Measurements from ENCODE around the gene WDR70.

The WDR70 gene

DNA sequence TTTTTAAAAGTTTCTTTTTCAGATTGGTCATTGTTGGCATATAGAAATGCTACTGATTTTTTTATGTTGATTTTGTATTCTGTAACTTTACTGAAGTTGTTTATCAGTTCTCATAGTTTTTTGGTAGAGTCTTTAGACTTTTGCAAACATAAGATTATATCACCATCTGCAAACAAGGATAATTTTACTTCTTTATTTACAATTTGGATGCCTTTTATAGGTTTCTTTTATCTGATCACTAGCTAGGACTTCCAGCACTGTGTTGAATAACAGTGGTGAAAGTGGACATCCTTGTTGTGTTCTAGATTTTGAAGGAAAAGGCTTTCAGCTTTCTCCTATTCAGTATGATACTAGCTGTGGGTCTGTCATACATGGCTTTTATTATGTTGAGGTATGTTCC is 170.3 kb downstream of the WDR70 start:
- no peaks in the 10 kb centered on the region for H3K9me3 ChIP-seq (replicated peaks in 1 of 2; ENCODE audit: control insufficient read depth in 2 of 2, insufficient read depth in 1 of 2, low read depth in 1 of 2, low read length in 2 of 2)
- no peak overlapping the region for H3K9ac ChIP-seq (ENCODE audit: low read depth, low read length, poor library complexity)
- H2AFZ ChIP-seq (ENCODE audit: low read length) = no peak overlapping the region
- H3K27ac ChIP-seq (replicated peaks; ENCODE audit: low read length) = no peak overlapping the region
- H3K4me3 ChIP-seq (ENCODE audit: low read length in 2 of 2) = no peak overlapping the region
- H4K8ac ChIP-seq (ENCODE audit: low read depth, low read length) = no peak overlapping the region
- peaks cover 3 to 4% of the 10 kb centered on the region in 2 donors for H3K4me1 ChIP-seq (ENCODE audit: control insufficient read depth in 2 of 2, insufficient read depth in 1 of 2, low read depth in 1 of 2, low read length in 2 of 2)
- no peak for DNase-seq (ENCODE audit: low spot score)
- H3K23ac ChIP-seq (ENCODE audit: low read depth, low read length, poor library complexity) = no peak overlapping the region
- no peaks in the 10 kb centered on the region for H3K36me3 ChIP-seq (replicated peaks in 1 of 2; ENCODE audit: control insufficient read depth in 2 of 2, insufficient read depth in 2 of 2, low read length in 2 of 2)
- H3K14ac ChIP-seq (ENCODE audit: low read length) = no peak overlapping the region
- H3K27me3 ChIP-seq (ENCODE audit: control insufficient read depth in 3 of 3, insufficient read depth in 3 of 3, low read depth in 1 of 3, low read length in 3 of 3) = no peaks in the 10 kb centered on the region
- H4K91ac ChIP-seq (ENCODE audit: low read depth, low read length, poor library complexity) = no peak overlapping the region
- no peak overlapping the region for H3K4me2 ChIP-seq (ENCODE audit: insufficient read depth, low read length, poor library complexity, severe bottlenecking)
- H2BK120ac ChIP-seq (ENCODE audit: low read depth, low read length) = no peak overlapping the region
- H3K18ac ChIP-seq (ENCODE audit: low read length) = no peak overlapping the region
- no peak overlapping the region for H3K4ac ChIP-seq (ENCODE audit: low read length)
- no peak overlapping the region for H2BK15ac ChIP-seq (ENCODE audit: low read length)
- H3K79me1 ChIP-seq (ENCODE audit: low read depth, low read length) = peaks cover under 1% of the 10 kb centered on the region
- H2BK12ac ChIP-seq (ENCODE audit: low read length) = no peak overlapping the region
- H2AK5ac ChIP-seq (ENCODE audit: low read depth, low read length) = no peak overlapping the region
- H2BK5ac ChIP-seq (ENCODE audit: low read length) = no peak overlapping the region

DNA sequence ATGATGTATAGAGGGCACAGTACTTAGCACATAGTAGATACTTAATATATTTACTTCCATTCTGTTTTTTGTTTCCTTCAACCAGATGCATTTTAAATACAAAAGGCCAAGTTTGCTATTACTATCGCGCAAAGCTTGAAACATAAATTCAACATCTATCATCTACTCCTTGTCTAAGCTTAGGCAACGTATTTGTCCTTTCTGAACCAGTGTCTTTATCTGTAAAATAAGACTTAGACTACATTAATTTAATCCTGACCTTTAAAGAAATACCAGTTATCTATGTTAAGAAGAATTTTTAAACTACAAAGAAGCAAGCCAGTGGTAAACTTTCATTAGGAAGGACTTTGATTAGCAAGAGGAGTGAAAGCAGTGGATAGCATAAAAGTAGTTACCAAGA is 173.0 kb downstream of the WDR70 start:
- Histone ChIP-seq H3K9me3 (replicated peaks in 1 of 2; ENCODE audit: control insufficient read depth in 2 of 2, insufficient read depth in 1 of 2, low read depth in 1 of 2, low read length in 2 of 2) (no peaks in the 10 kb centered on the region), H3K4ac (ENCODE audit: low read length) (no peak overlapping the region), H2BK15ac (ENCODE audit: low read length) (no peak overlapping the region), H3K9ac (ENCODE audit: low read depth, low read length, poor library complexity) (no peak overlapping the region), H3K4me1 (ENCODE audit: control insufficient read depth in 2 of 2, insufficient read depth in 1 of 2, low read depth in 1 of 2, low read length in 2 of 2) (peaks cover 3 to 4% of the 10 kb centered on the region in 2 donors), H2BK5ac (ENCODE audit: low read length) (no peak overlapping the region), H3K4me3 (ENCODE audit: low read length in 2 of 2) (no peak overlapping the region), H2AK5ac (ENCODE audit: low read depth, low read length) (no peak overlapping the region), H3K14ac (ENCODE audit: low read length) (no peak overlapping the region), H3K27me3 (ENCODE audit: control insufficient read depth in 3 of 3, insufficient read depth in 3 of 3, low read depth in 1 of 3, low read length in 3 of 3) (no peaks in the 10 kb centered on the region), H4K8ac (ENCODE audit: low read depth, low read length) (no peak overlapping the region), H2BK12ac (ENCODE audit: low read length) (no peak overlapping the region), H3K23ac (ENCODE audit: low read depth, low read length, poor library complexity) (no peak overlapping the region), H3K18ac (ENCODE audit: low read length) (no peak overlapping the region), H3K4me2 (ENCODE audit: insufficient read depth, low read length, poor library complexity, severe bottlenecking) (no peak overlapping the region), H2AFZ (ENCODE audit: low read length) (no peak overlapping the region), H4K91ac (ENCODE audit: low read depth, low read length, poor library complexity) (no peak overlapping the region), H3K27ac (replicated peaks; ENCODE audit: low read length) (no peak overlapping the region), H3K36me3 (replicated peaks in 1 of 2; ENCODE audit: control insufficient read depth in 2 of 2, insufficient read depth in 2 of 2, low read length in 2 of 2) (no peaks in the 10 kb centered on the region), H3K79me1 (ENCODE audit: low read depth, low read length) (peaks cover 2% of the 10 kb centered on the region), H2BK120ac (ENCODE audit: low read depth, low read length) (no peak overlapping the region)
- WGBS, 2 donors (ENCODE audit: extremely low coverage in 2 of 2, insufficient read length in 2 of 2, insufficient replicate concordance in 1 of 2) = no CpG with 5 or more reads among the region's 3 CpGs
- DNase-seq (ENCODE audit: low spot score) = no peak

DNA sequence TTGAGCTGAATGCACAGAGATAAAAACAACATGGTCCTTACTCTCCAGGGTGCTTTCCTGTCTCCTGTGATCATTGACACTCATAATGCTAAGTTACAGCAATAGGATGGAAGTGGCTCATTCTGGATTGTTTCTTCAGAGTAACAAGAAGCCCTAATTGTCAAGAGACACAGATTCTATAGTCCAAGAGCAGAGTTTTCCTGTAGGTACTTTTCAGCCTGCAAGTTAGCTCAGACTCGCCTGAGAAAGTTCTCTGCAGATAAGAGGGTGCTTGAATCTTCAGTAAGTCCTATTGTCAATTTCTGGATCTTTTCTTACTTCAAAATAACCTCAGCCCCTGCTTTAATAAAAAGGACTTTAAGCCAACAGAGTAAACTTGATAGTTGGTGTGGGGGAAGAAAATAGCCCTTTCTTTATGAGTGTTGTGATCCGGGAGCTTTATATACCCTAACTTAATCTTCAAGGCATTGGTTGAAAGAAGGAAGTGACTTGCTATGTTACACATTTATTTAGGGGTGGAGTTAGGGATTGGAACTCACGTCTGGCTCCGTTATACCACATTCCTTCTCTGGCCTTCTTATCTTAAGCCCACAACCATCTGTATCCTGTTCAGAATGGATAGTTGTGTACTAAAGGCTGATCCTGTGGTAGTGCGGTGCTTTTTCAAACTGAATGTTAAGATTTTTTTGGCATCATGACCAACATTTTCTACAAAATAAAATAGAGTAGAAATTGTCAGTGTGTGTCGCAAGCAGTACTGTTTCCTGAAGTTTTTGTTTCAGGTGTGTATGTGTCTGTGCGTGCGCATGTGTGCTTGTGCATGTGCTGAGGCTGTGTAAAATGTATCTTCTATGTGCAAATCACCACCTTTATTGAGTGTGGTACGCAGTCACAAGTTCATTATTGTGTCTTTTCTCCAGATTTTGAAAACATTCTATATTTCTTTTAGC is 173.9 kb downstream of the WDR70 start:
- H3K36me3 ChIP-seq (replicated peaks in 1 of 2; ENCODE audit: control insufficient read depth in 2 of 2, insufficient read depth in 2 of 2, low read length in 2 of 2) = no peaks in the 10 kb centered on the region
- H2BK12ac ChIP-seq (ENCODE audit: low read length) = no peak overlapping the region
- no peak overlapping the region for H3K27ac ChIP-seq (replicated peaks; ENCODE audit: low read length)
- no peak overlapping the region for H3K18ac ChIP-seq (ENCODE audit: low read length)
- no peak overlapping the region for H3K4me3 ChIP-seq (ENCODE audit: low read length in 2 of 2)
- H3K79me1 ChIP-seq (ENCODE audit: low read depth, low read length) = peaks cover 2% of the 10 kb centered on the region
- H3K4me1 ChIP-seq (ENCODE audit: control insufficient read depth in 2 of 2, insufficient read depth in 1 of 2, low read depth in 1 of 2, low read length in 2 of 2) = peaks cover 3 to 4% of the 10 kb centered on the region in 2 donors
- no peak overlapping the region for H2BK5ac ChIP-seq (ENCODE audit: low read length)
- no peak overlapping the region for H4K8ac ChIP-seq (ENCODE audit: low read depth, low read length)
- H2BK15ac ChIP-seq (ENCODE audit: low read length) = no peak overlapping the region
- no peak for DNase-seq (ENCODE audit: low spot score)
- WGBS, 2 donors (ENCODE audit: extremely low coverage in 2 of 2, insufficient read length in 2 of 2, insufficient replicate concordance in 1 of 2) = no CpG with 5 or more reads among the region's 9 CpGs
- H2AK5ac ChIP-seq (ENCODE audit: low read depth, low read length) = no peak overlapping the region
- H3K4me2 ChIP-seq (ENCODE audit: insufficient read depth, low read length, poor library complexity, severe bottlenecking) = no peak overlapping the region
- no peak overlapping the region for H4K91ac ChIP-seq (ENCODE audit: low read depth, low read length, poor library complexity)
- no peak overlapping the region for H3K4ac ChIP-seq (ENCODE audit: low read length)
- H2BK120ac ChIP-seq (ENCODE audit: low read depth, low read length) = no peak overlapping the region
- H3K27me3 ChIP-seq (ENCODE audit: control insufficient read depth in 3 of 3, insufficient read depth in 3 of 3, low read depth in 1 of 3, low read length in 3 of 3) = no peaks in the 10 kb centered on the region
- H3K23ac ChIP-seq (ENCODE audit: low read depth, low read length, poor library complexity) = no peak overlapping the region
- no peak overlapping the region for H2AFZ ChIP-seq (ENCODE audit: low read length)
- H3K9me3 ChIP-seq (replicated peaks in 1 of 2; ENCODE audit: control insufficient read depth in 2 of 2, insufficient read depth in 1 of 2, low read depth in 1 of 2, low read length in 2 of 2) = no peaks in the 10 kb centered on the region
- H3K14ac ChIP-seq (ENCODE audit: low read length) = no peak overlapping the region
- no peak overlapping the region for H3K9ac ChIP-seq (ENCODE audit: low read depth, low read length, poor library complexity)

DNA sequence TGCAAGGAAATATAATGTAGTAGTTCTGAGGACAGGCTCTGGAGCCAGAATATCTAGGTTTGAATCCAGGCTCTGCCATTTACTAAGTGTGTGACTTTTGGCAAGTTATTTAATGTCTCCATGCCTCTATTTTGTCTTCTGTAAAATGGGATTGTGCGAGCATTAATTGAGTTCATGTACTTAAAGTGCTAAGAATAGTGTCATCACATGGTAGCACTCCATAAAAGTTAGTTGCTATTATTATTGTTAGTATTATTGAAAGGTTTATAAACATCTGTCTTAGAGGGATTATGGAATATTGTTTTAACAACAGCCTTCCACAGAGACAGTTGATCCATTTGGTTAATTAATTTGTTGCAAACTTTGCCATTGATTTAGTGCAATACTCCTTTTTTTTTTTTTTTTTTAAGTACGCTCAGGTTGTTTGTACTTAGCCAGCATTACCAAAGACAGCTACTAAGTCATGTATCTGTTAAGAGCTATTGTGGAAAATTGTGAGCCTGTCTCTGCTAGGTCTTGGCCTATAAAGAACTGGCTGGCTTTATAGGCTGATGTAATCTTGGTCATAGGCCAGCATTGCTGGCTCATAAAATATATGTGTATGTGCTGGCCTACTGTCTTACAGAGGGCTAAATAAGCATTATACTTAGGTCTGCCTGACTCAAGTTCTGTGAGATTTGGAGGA is 174.7 kb downstream of the WDR70 start:
- H4K8ac ChIP-seq (ENCODE audit: low read depth, low read length) = no peak overlapping the region
- no peak overlapping the region for H2BK15ac ChIP-seq (ENCODE audit: low read length)
- no peak overlapping the region for H2BK5ac ChIP-seq (ENCODE audit: low read length)
- H3K9me3 ChIP-seq (replicated peaks in 1 of 2; ENCODE audit: control insufficient read depth in 2 of 2, insufficient read depth in 1 of 2, low read depth in 1 of 2, low read length in 2 of 2) = no peaks in the 10 kb centered on the region
- H3K23ac ChIP-seq (ENCODE audit: low read depth, low read length, poor library complexity) = no peak overlapping the region
- no peaks in the 10 kb centered on the region for H3K36me3 ChIP-seq (replicated peaks in 1 of 2; ENCODE audit: control insufficient read depth in 2 of 2, insufficient read depth in 2 of 2, low read length in 2 of 2)
- H3K4ac ChIP-seq (ENCODE audit: low read length) = no peak overlapping the region
- H3K79me1 ChIP-seq (ENCODE audit: low read depth, low read length) = peaks cover 2% of the 10 kb centered on the region
- peaks cover 3 to 4% of the 10 kb centered on the region in 2 donors for H3K4me1 ChIP-seq (ENCODE audit: control insufficient read depth in 2 of 2, insufficient read depth in 1 of 2, low read depth in 1 of 2, low read length in 2 of 2)
- no peak overlapping the region for H2AK5ac ChIP-seq (ENCODE audit: low read depth, low read length)
- no peak overlapping the region for H3K14ac ChIP-seq (ENCODE audit: low read length)
- no peaks in the 10 kb centered on the region for H3K27me3 ChIP-seq (ENCODE audit: control insufficient read depth in 3 of 3, insufficient read depth in 3 of 3, low read depth in 1 of 3, low read length in 3 of 3)
- H2BK12ac ChIP-seq (ENCODE audit: low read length) = no peak overlapping the region
- no peak overlapping the region for H3K9ac ChIP-seq (ENCODE audit: low read depth, low read length, poor library complexity)
- no peak for DNase-seq (ENCODE audit: low spot score)
- no CpG with 5 or more reads among the region's 2 CpGs for WGBS, 2 donors (ENCODE audit: extremely low coverage in 2 of 2, insufficient read length in 2 of 2, insufficient replicate concordance in 1 of 2)
- no peak overlapping the region for H2AFZ ChIP-seq (ENCODE audit: low read length)
- no peak overlapping the region for H2BK120ac ChIP-seq (ENCODE audit: low read depth, low read length)
- no peak overlapping the region for H4K91ac ChIP-seq (ENCODE audit: low read depth, low read length, poor library complexity)
- no peak overlapping the region for H3K27ac ChIP-seq (replicated peaks; ENCODE audit: low read length)
- H3K4me3 ChIP-seq (ENCODE audit: low read length in 2 of 2) = no peak overlapping the region
- no peak overlapping the region for H3K18ac ChIP-seq (ENCODE audit: low read length)
- H3K4me2 ChIP-seq (ENCODE audit: insufficient read depth, low read length, poor library complexity, severe bottlenecking) = no peak overlapping the region

Data from neuronal stem cell (in vitro differentiated cells).